ENCODE data around the gene OSBPL6.
A peak's percentile ranks its signal among the peaks of the same experiment; 100 is the strongest.

Gene OSBPL6

DNA sequence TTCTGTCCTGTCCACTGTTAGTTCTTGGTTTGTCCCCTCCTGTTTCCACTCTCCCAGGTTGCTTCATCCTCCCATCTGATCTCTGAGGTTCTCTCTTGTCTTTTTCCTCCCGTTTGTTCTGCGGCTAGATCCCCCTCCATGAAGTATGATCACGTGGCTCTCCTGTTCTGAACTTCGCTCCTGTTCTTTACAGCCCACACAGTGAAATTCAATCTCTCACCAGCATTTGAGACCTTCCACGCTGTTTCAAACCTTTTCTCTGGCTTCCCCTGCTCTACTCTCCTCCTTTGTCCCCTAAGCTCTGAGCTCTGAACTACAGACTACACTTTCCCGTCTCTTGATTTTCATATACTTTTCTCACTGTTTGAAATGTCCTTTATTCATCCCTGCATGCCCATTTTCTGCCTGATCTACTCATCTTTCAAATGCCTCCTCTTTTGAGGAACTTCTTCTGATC, 83.5 kb downstream of the OSBPL6 start:
- Histone ChIP-seq H4K20me1 (ENCODE audit: control insufficient read depth, insufficient read depth, low read depth, low read length) (no peaks in the 10 kb centered on the region), H3K36me3 (ENCODE audit: control insufficient read depth, low read length) (no peaks in the 10 kb centered on the region), H3K9me3 (ENCODE audit: control insufficient read depth, insufficient read depth, low read length) (no peaks in the 10 kb centered on the region), H3K4me3 (ENCODE audit: low read length) (no peak overlapping the region), H3K27me3 (ENCODE audit: control insufficient read depth, low read length) (peaks cover 2% of the 10 kb centered on the region), H3K9me2 (replicated peaks; ENCODE audit: control insufficient read depth, low read length) (no peaks in the 10 kb centered on the region), H3K27ac (ENCODE audit: low read depth, low read length) (no peak overlapping the region), H3F3A (ENCODE audit: control insufficient read depth, insufficient read depth) (no peaks in the 10 kb centered on the region), H3K79me2 (ENCODE audit: control insufficient read depth, low read length) (no peaks in the 10 kb centered on the region), H3K4me1 (ENCODE audit: control insufficient read depth, low read length) (no peaks in the 10 kb centered on the region), H3K4me2 (ENCODE audit: low read length) (no peak overlapping the region)
- TF ChIP-seq EZH2phosphoT487 (IDR thresholded peaks at IDR 0.05; ENCODE audit: borderline replicate concordance, low read length): no peak

DNA sequence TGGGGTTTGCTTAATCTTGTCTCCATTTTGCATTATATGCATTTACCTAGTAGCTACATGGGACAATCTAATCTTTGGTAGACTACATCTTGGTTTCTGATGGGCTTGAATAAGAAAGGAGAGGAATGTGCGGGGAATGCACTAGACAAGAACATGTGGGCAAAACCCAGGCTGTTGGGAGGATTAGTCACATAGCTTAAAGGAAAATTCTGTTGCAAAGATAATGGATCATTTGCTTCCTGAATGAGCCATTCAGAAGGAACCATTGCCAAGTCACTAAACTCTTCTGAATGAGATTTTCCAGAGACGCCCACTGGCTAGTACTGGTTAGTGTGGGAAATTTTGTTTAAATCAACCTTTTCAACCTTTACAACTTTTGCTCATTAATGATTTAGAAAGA, 84.8 kb downstream of the OSBPL6 start:
- no peaks in the 10 kb centered on the region for H4K20me1 ChIP-seq (ENCODE audit: control insufficient read depth, insufficient read depth, low read depth, low read length)
- TF ChIP-seq, protein P1, sequence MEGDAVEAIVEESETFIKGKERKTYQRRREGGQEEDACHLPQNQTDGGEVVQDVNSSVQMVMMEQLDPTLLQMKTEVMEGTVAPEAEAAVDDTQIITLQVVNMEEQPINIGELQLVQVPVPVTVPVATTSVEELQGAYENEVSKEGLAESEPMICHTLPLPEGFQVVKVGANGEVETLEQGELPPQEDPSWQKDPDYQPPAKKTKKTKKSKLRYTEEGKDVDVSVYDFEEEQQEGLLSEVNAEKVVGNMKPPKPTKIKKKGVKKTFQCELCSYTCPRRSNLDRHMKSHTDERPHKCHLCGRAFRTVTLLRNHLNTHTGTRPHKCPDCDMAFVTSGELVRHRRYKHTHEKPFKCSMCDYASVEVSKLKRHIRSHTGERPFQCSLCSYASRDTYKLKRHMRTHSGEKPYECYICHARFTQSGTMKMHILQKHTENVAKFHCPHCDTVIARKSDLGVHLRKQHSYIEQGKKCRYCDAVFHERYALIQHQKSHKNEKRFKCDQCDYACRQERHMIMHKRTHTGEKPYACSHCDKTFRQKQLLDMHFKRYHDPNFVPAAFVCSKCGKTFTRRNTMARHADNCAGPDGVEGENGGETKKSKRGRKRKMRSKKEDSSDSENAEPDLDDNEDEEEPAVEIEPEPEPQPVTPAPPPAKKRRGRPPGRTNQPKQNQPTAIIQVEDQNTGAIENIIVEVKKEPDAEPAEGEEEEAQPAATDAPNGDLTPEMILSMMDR (IDR thresholded peaks at IDR 0.05; ENCODE audit: low read depth, low read length, poor library complexity, severe bottlenecking): no peak
- TF ChIP-seq EZH2phosphoT487 (IDR thresholded peaks at IDR 0.05; ENCODE audit: borderline replicate concordance, low read length): no peak
- H3F3A ChIP-seq (ENCODE audit: control insufficient read depth, insufficient read depth): no peaks in the 10 kb centered on the region
- no peak overlapping the region for H3K4me2 ChIP-seq (ENCODE audit: low read length)
- no peaks in the 10 kb centered on the region for H3K9me3 ChIP-seq (ENCODE audit: control insufficient read depth, insufficient read depth, low read length)
- no peaks in the 10 kb centered on the region for H3K36me3 ChIP-seq (ENCODE audit: control insufficient read depth, low read length)
- no peaks in the 10 kb centered on the region for H3K4me1 ChIP-seq (ENCODE audit: control insufficient read depth, low read length)
- no peaks in the 10 kb centered on the region for H3K79me2 ChIP-seq (ENCODE audit: control insufficient read depth, low read length)
- no peaks in the 10 kb centered on the region for H3K27me3 ChIP-seq (ENCODE audit: control insufficient read depth, low read length)
- no peak overlapping the region for H3K4me3 ChIP-seq (ENCODE audit: low read length)
- no peak overlapping the region for H3K27ac ChIP-seq (ENCODE audit: low read depth, low read length)
- no peaks in the 10 kb centered on the region for H3K9me2 ChIP-seq (replicated peaks; ENCODE audit: control insufficient read depth, low read length)

DNA sequence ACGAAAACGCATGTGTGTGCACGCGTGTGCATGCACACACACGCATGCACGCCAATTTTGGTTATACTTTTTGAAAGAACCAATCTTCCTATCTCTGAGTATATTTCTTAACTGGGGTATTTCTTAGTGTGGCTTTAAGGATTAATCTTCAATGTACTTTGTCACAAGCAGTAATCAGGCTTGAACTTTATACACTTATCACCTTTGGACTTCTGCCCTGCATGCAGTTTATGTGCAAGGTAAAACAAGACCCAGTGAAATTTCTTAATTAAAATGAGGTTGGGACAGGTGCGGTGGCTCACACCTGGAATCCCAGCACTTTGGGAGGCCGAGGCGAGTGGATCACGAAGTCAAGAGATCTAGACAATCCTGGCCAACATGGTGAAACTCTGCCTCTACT, 85.3 kb downstream of the OSBPL6 start:
- H3K27ac ChIP-seq (ENCODE audit: low read depth, low read length): no peak overlapping the region
- TF ChIP-seq, protein P1 (IDR thresholded peaks at IDR 0.05; ENCODE audit: low read depth, low read length, poor library complexity, severe bottlenecking): no peak
- TF ChIP-seq EZH2phosphoT487 (IDR thresholded peaks at IDR 0.05; ENCODE audit: borderline replicate concordance, low read length): no peak
- no peak overlapping the region for H3K4me3 ChIP-seq (ENCODE audit: low read length)
- no peak overlapping the region for H3K4me2 ChIP-seq (ENCODE audit: low read length)
- H3K27me3 ChIP-seq (ENCODE audit: control insufficient read depth, low read length): no peaks in the 10 kb centered on the region
- H3K79me2 ChIP-seq (ENCODE audit: control insufficient read depth, low read length): no peaks in the 10 kb centered on the region
- no peaks in the 10 kb centered on the region for H3K9me3 ChIP-seq (ENCODE audit: control insufficient read depth, insufficient read depth, low read length)
- no peaks in the 10 kb centered on the region for H3F3A ChIP-seq (ENCODE audit: control insufficient read depth, insufficient read depth)
- no peaks in the 10 kb centered on the region for H3K4me1 ChIP-seq (ENCODE audit: control insufficient read depth, low read length)
- H3K9me2 ChIP-seq (replicated peaks; ENCODE audit: control insufficient read depth, low read length): no peaks in the 10 kb centered on the region
- H4K20me1 ChIP-seq (ENCODE audit: control insufficient read depth, insufficient read depth, low read depth, low read length): no peaks in the 10 kb centered on the region
- no peaks in the 10 kb centered on the region for H3K36me3 ChIP-seq (ENCODE audit: control insufficient read depth, low read length)

DNA sequence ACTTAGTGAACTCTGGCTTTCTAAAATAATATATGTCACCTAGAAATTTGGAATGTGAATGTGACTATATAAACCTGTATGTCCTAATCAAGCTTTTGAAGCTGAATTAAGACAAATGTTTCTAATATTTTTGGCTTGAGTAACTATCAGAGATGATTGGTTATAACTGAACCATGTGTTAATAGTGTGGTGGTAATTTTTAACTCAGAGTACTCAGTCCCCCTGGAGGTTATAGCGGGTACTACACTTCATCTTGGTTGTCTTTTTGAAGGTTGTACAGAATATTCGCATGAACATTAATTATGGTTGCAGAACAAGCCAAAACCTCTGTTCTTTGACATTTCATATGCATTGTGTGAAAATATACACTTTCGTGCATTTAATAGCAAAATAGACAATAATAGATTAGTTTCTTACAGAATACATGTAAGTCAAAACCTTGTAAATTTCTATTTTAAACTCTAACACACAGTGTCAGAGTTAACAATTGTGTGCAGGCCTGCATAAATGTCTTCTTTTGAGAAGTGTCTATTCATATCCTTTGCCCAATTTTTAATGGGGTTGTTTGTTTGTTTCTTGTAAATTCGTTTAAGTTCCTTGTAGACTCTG, 86.0 kb downstream of the OSBPL6 start:
- no peaks in the 10 kb centered on the region for H3K4me1 ChIP-seq (ENCODE audit: control insufficient read depth, low read length)
- H4K20me1 ChIP-seq (ENCODE audit: control insufficient read depth, insufficient read depth, low read depth, low read length): no peaks in the 10 kb centered on the region
- H3F3A ChIP-seq (ENCODE audit: control insufficient read depth, insufficient read depth): no peaks in the 10 kb centered on the region
- H3K9me3 ChIP-seq (ENCODE audit: control insufficient read depth, insufficient read depth, low read length): no peaks in the 10 kb centered on the region
- H3K4me3 ChIP-seq (ENCODE audit: low read length): no peak overlapping the region
- H3K79me2 ChIP-seq (ENCODE audit: control insufficient read depth, low read length): no peaks in the 10 kb centered on the region
- no peak overlapping the region for H3K27ac ChIP-seq (ENCODE audit: low read depth, low read length)
- H3K4me2 ChIP-seq (ENCODE audit: low read length): no peak overlapping the region
- no peaks in the 10 kb centered on the region for H3K27me3 ChIP-seq (ENCODE audit: control insufficient read depth, low read length)
- no peaks in the 10 kb centered on the region for H3K9me2 ChIP-seq (replicated peaks; ENCODE audit: control insufficient read depth, low read length)
- TF ChIP-seq EZH2phosphoT487 (IDR thresholded peaks at IDR 0.05; ENCODE audit: borderline replicate concordance, low read length): no peak
- TF ChIP-seq, protein P1 (IDR thresholded peaks at IDR 0.05; ENCODE audit: low read depth, low read length, poor library complexity, severe bottlenecking): peak; percentile 72
- H3K36me3 ChIP-seq (ENCODE audit: control insufficient read depth, low read length): no peaks in the 10 kb centered on the region
